ENCODE measurements around the gene CD226.

GRCh38 chr18:69961718-69962117 lies 14.0 kb upstream of the CD226 start:
- TF ChIP-seq EZH2phosphoT487 (IDR thresholded peaks at IDR 0.05; ENCODE audit: borderline replicate concordance, low read depth) (no peak), FOXM1 (IDR thresholded peaks at IDR 0.05; ENCODE audit: low read depth) (no peak), TAF1 (IDR thresholded peaks at IDR 0.05; ENCODE audit: borderline replicate concordance, low read depth, low read length) (no peak), CHD2 (IDR thresholded peaks at IDR 0.05; ENCODE audit: low read length, partially characterized antibody) (no peak), JUND (IDR thresholded peaks at IDR 0.05) (no peak), YY1 (IDR thresholded peaks at IDR 0.05; ENCODE audit: low read depth) (no peak)
- TF ChIP-seq, protein P1, sequence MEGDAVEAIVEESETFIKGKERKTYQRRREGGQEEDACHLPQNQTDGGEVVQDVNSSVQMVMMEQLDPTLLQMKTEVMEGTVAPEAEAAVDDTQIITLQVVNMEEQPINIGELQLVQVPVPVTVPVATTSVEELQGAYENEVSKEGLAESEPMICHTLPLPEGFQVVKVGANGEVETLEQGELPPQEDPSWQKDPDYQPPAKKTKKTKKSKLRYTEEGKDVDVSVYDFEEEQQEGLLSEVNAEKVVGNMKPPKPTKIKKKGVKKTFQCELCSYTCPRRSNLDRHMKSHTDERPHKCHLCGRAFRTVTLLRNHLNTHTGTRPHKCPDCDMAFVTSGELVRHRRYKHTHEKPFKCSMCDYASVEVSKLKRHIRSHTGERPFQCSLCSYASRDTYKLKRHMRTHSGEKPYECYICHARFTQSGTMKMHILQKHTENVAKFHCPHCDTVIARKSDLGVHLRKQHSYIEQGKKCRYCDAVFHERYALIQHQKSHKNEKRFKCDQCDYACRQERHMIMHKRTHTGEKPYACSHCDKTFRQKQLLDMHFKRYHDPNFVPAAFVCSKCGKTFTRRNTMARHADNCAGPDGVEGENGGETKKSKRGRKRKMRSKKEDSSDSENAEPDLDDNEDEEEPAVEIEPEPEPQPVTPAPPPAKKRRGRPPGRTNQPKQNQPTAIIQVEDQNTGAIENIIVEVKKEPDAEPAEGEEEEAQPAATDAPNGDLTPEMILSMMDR (IDR thresholded peaks at IDR 0.05), result no peak
- TF ChIP-seq, protein P2, sequence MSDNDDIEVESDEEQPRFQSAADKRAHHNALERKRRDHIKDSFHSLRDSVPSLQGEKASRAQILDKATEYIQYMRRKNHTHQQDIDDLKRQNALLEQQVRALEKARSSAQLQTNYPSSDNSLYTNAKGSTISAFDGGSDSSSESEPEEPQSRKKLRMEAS (IDR thresholded peaks at IDR 0.05; ENCODE audit: low read depth), result no peak
